ENCODE measurements around the gene CDC37. TPM values are rescaled to one million over a fixed set of nuclear protein-coding genes. Genes with fewer than 3 reads are reported as not detected.

Gene CDC37
- total RNA-seq, 1 donor from 2014 or later, result 137 TPM

DNA sequence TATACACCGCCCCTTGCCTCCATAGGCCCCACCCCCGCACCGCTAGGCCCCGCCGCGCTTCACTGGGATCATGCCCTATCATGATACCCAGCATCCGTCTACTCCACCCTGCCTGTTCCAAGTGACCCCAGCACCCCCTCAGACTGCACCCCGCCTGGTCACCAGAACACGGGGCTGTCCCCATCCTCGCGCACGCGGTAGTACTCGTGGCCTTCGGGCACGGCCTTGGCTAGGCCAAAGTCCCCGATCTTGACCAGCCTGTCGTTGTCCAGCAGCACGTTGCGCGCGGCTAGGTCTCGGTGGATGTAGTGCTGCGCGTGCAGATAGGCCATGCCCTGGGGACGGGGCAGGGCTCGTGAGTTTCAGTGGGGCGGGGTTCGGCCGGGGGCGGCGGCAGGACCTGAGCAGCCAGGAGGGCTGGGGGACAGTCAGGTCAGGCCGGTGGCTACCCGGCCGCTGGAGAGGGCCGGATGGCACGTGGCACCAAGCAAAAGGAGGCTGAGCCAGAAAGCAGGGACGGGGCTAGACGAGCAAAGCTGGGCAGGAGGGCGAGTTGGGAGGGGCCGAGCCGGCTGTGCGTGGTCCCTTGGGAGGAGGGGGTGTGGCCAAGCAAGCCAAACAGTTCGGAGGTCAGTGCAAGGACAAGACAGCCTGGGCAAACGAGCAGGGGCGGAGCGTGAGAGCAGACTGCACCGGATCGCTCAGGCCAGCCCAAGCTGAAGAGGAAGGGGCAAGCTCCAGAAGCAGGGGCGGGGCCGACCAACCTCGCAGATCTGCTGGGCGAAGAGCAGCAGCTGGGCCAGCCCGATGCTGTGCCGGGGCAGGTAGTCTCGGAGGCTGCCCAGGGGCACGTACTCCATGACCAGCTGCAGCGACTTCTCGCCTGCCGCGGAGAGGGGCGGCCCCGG is 50.3 kb downstream of the CDC37 start:
- Mint-ChIP-seq H3K4me3 (ENCODE audit: unreplicated experiment) (no peak overlapping the region), H3K36me3 (ENCODE audit: low read depth) (peaks cover 22% of the 10 kb centered on the region), H3K27ac (ENCODE audit: unreplicated experiment) (no peak overlapping the region), H3K27me3 (ENCODE audit: low read depth) (no peaks in the 10 kb centered on the region), H3K4me1 (ENCODE audit: low read depth) (no peaks in the 10 kb centered on the region), H3K9me3 (ENCODE audit: low read depth) (no peaks in the 10 kb centered on the region)
- TF ChIP-seq, protein P1, sequence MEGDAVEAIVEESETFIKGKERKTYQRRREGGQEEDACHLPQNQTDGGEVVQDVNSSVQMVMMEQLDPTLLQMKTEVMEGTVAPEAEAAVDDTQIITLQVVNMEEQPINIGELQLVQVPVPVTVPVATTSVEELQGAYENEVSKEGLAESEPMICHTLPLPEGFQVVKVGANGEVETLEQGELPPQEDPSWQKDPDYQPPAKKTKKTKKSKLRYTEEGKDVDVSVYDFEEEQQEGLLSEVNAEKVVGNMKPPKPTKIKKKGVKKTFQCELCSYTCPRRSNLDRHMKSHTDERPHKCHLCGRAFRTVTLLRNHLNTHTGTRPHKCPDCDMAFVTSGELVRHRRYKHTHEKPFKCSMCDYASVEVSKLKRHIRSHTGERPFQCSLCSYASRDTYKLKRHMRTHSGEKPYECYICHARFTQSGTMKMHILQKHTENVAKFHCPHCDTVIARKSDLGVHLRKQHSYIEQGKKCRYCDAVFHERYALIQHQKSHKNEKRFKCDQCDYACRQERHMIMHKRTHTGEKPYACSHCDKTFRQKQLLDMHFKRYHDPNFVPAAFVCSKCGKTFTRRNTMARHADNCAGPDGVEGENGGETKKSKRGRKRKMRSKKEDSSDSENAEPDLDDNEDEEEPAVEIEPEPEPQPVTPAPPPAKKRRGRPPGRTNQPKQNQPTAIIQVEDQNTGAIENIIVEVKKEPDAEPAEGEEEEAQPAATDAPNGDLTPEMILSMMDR (IDR thresholded peaks at IDR 0.05), result no peak
- DNase-seq (ENCODE audit: low spot score), result no peak

DNA sequence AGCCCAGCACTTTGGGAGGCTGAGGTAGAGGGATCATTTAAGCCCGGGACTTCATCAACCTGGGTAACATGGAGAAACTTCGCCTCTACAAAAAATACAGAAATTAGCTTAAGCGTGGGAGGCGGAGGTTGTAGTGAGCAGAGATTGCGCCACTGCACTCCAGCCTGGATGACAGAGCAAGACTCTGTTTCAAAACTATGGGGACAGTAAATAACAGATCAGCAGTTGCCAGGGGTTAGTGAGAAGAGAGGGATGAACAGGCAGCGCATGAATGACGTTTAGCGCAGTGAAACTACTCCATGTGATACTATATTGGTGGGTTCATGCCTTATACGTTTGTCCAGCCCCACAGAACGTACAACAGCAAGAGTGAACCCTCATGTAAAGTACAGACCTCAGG is 56.8 kb downstream of the CDC37 start:
- Mint-ChIP-seq H3K27me3 (ENCODE audit: low read depth) (no peaks in the 10 kb centered on the region), H3K27ac (ENCODE audit: unreplicated experiment) (no peak overlapping the region), H3K4me1 (ENCODE audit: low read depth) (no peaks in the 10 kb centered on the region), H3K9me3 (ENCODE audit: low read depth) (no peaks in the 10 kb centered on the region), H3K36me3 (ENCODE audit: low read depth) (peaks cover 4% of the 10 kb centered on the region), H3K4me3 (ENCODE audit: unreplicated experiment) (no peak overlapping the region)
- DNase-seq (ENCODE audit: low spot score), result no peak
- TF ChIP-seq, protein P1 (IDR thresholded peaks at IDR 0.05), result no peak

DNA sequence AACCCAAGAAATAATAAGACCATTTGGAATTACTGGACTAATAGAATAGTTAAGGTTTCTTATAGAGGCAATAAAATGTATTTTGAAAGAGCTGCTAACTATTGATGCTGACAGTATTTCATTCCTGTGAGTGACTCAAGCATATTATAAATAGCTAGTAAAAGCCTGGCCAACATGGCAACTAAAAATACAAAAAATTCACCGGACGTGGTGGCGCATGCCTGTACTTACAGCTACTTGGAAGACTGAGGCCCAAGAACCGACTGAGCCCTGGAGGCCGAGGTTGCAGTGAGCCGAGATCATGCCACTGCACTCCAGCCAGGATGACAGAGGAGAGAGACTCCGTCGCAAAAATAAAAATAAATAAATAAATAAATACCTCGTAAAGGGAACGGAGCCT is 58.6 kb downstream of the CDC37 start:
- Mint-ChIP-seq H3K4me1 (ENCODE audit: low read depth) (no peaks in the 10 kb centered on the region), H3K4me3 (ENCODE audit: unreplicated experiment) (no peak overlapping the region), H3K27ac (ENCODE audit: unreplicated experiment) (no peak overlapping the region), H3K9me3 (ENCODE audit: low read depth) (no peaks in the 10 kb centered on the region), H3K27me3 (ENCODE audit: low read depth) (no peaks in the 10 kb centered on the region), H3K36me3 (ENCODE audit: low read depth) (no peaks in the 10 kb centered on the region)
- DNase-seq (ENCODE audit: low spot score), result no peak
- TF ChIP-seq, protein P1 (IDR thresholded peaks at IDR 0.05), result no peak

DNA sequence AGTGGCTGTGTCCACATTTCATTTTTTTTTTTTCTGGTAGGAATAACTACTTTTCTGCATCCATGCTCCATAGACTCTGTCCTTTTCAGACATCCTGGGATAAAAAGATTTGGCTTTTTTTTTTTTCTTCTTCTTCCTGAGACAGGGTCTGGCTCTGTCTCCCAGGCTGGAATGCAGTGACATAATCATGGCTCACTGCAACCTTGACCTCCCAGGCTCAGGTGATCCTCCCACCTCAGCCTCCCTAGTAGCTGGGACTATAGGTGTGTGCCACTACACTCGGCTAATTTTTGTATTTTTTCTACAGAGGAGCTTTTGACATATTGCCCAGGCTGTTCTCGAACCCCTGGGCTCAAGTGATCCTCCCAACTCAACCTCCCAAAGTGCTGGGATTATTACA is 59.8 kb downstream of the CDC37 start:
- no peak for DNase-seq (ENCODE audit: low spot score)
- H3K9me3 Mint-ChIP-seq (ENCODE audit: low read depth), result no peaks in the 10 kb centered on the region
- TF ChIP-seq, protein P1 (IDR thresholded peaks at IDR 0.05), result no peak
- H3K4me3 Mint-ChIP-seq (ENCODE audit: unreplicated experiment), result no peak overlapping the region
- H3K4me1 Mint-ChIP-seq (ENCODE audit: low read depth), result no peaks in the 10 kb centered on the region
- no peaks in the 10 kb centered on the region for H3K36me3 Mint-ChIP-seq (ENCODE audit: low read depth)
- H3K27ac Mint-ChIP-seq (ENCODE audit: unreplicated experiment), result no peak overlapping the region
- no peaks in the 10 kb centered on the region for H3K27me3 Mint-ChIP-seq (ENCODE audit: low read depth)

Small RNA genes within 50 kb of the gene (microRNA-seq; reads per million reads assigned to microRNA genes)
- gene MIR1181 (ENCODE audit: borderline number of aligned reads), result not detected

Other genes with a start within 250 kb of the CDC37 start
- gene DNMT1, start 208.6 kb downstream of the CDC37 start, total RNA-seq, result 46.1 to 90.2 TPM (median 47.8 TPM) in 3 replicates
- gene S1PR2, start 172.2 kb downstream of the CDC37 start, total RNA-seq, result 4.7 to 13.4 TPM (median 12.0 TPM) in 3 replicates
- 39.4 to 46.1 TPM (median 39.6 TPM) in 3 replicates for gene MRPL4, start 151.3 kb downstream of the CDC37 start, total RNA-seq
- gene ICAM1, start 132.4 kb downstream of the CDC37 start, total RNA-seq, result 3.5 to 21.8 TPM (median 19.0 TPM) in 3 replicates
- 0.31 TPM in 1 of 3 replicates, not detected in the others for gene ICAM4, start 116.6 kb downstream of the CDC37 start, total RNA-seq
- 2.2 to 9.3 TPM (median 8.9 TPM) in 3 replicates for gene ICAM5, start 113.6 kb downstream of the CDC37 start, total RNA-seq
- 3.4 to 6.2 TPM (median 4.3 TPM) in 3 replicates for gene ZGLP1, start 93.7 kb downstream of the CDC37 start, total RNA-seq
- gene FDX2, start 87.5 kb downstream of the CDC37 start, total RNA-seq, result 21.0 to 22.3 TPM (median 21.2 TPM) in 3 replicates
- 32.3 to 38.2 TPM (median 33.0 TPM) in 3 replicates for gene RAVER1, start 70.0 kb downstream of the CDC37 start, total RNA-seq
- 14.0 to 17.0 TPM (median 15.3 TPM) in 3 replicates for gene ICAM3, start 63.9 kb downstream of the CDC37 start, total RNA-seq
- gene TYK2, start 23.0 kb downstream of the CDC37 start, total RNA-seq, result 94.4 to 132 TPM (median 104 TPM) in 3 replicates
- 16.8 to 18.9 TPM (median 18.8 TPM) in 3 replicates for gene PDE4A, start 17.0 kb upstream of the CDC37 start, total RNA-seq
- gene KEAP1, start 99.8 kb upstream of the CDC37 start, total RNA-seq, result 69.3 to 79.9 TPM (median 70.9 TPM) in 3 replicates
- gene S1PR5, start 113.9 kb upstream of the CDC37 start, total RNA-seq, result 3.7 to 6.7 TPM (median 6.4 TPM) in 3 replicates
- gene ATG4D, start 140.4 kb upstream of the CDC37 start, total RNA-seq, result 14.8 to 23.2 TPM (median 21.7 TPM) in 3 replicates
- gene KRI1, start 162.5 kb upstream of the CDC37 start, total RNA-seq, result 14.2 to 16.1 TPM (median 15.4 TPM) in 3 replicates
- gene CDKN2D, start 165.4 kb upstream of the CDC37 start, total RNA-seq, result 8.3 to 12.0 TPM (median 10.4 TPM) in 3 replicates
- gene AP1M2, start 183.8 kb upstream of the CDC37 start, total RNA-seq, result 0.45 TPM in 1 of 3 replicates, not detected in the others
- 132 to 223 TPM (median 220 TPM) in 3 replicates for gene SLC44A2, start 222.0 kb upstream of the CDC37 start, total RNA-seq

Data from chondrocyte (in vitro differentiated cells).